IMR-90 (cell line): Measurements from ENCODE around the gene RER1. TPM values are rescaled to one million over a fixed set of nuclear protein-coding genes. Genes with fewer than 3 reads are reported as not detected.

Experiments
- ATAC-seq: fragments of 200-7000 bp; cut with Tn5 transposase; 2 replicates; pipeline ENCODE4 v1.9.1; 2020; ENCODE audit warnings: low read depth, mild to moderate bottlenecking, moderate library complexity
- BruUV-seq: library from RNA; stranded (reverse); fragments of 400-500 nt; replicated peaks from 2 replicates; lab custom pipeline; 2021; lab: Mats Ljungman, UMichigan
- CTCF ChIA-PET: fragments of 300-600 bp; formaldehyde crosslinking; extraction: SDS; loops from one replicate; lab custom pipeline; 2021; ENCODE audit warnings: antibody characterized with exemption; lab: Yijun Ruan, JAX
- POLR2A ChIA-PET: fragments of 300-600 bp; sonication (Branson Sonifier 250); formaldehyde crosslinking; loops from one replicate; lab custom pipeline; 2022; ENCODE audit warnings: antibody characterized with exemption; ENCODE audit not compliant: unreplicated experiment; lab: Charles Lee
- DNase-seq: peaks from one replicate; pipeline ENCODE4 v3.0.0; 2013
- H2AFZ ChIP-seq: replicated peaks from 2 replicates; pipeline ENCODE3; 2013; ENCODE audit warnings: low read length, mild to moderate bottlenecking; ENCODE audit not compliant: poor library complexity
- H2AK5ac ChIP-seq: 2 replicates; pipeline ENCODE4 v1.6.1; 2013; ENCODE audit warnings: low read depth, low read length, inconsistent platforms
- H2AK9ac ChIP-seq: replicated peaks from 2 replicates; pipeline ENCODE3; 2013; ENCODE audit warnings: mild to moderate bottlenecking, low read depth, low read length, moderate library complexity; ENCODE audit not compliant: poor library complexity
- H2BK120ac ChIP-seq: 2 replicates; pipeline ENCODE4 v1.6.1; 2013; ENCODE audit warnings: low read depth, low read length, inconsistent platforms
- H2BK15ac ChIP-seq: 3 replicates; pipeline ENCODE4 v1.6.1; 2013; ENCODE audit warnings: low read depth, low read length, inconsistent platforms
- H2BK20ac ChIP-seq: 2 replicates; pipeline ENCODE4 v1.6.1; 2013; ENCODE audit warnings: low read depth, mild to moderate bottlenecking, inconsistent platforms, low read length, moderate library complexity
- H2BK5ac ChIP-seq: 2 replicates; pipeline ENCODE4 v1.6.1; 2013; ENCODE audit warnings: mild to moderate bottlenecking, low read depth, low read length, inconsistent platforms; ENCODE audit not compliant: poor library complexity, severe bottlenecking
- H3K14ac ChIP-seq: replicated peaks from 2 replicates; pipeline ENCODE4 v1.6.1; 2013; ENCODE audit warnings: low read depth, low read length, inconsistent platforms
- H3K18ac ChIP-seq: 2 replicates; pipeline ENCODE4 v1.6.1; 2013; ENCODE audit warnings: low read depth, low read length, control low read depth
- H3K23ac ChIP-seq: 2 replicates; pipeline ENCODE4 v1.6.1; 2013; ENCODE audit warnings: low read depth, low read length, inconsistent platforms
- H3K27ac ChIP-seq: 2 replicates; pipeline ENCODE4 v1.5.1; 2013; ENCODE audit warnings: mild to moderate bottlenecking, control low read depth, low read length; ENCODE audit not compliant: insufficient read depth
- H3K27me3 ChIP-seq: 2 replicates; pipeline ENCODE4 v1.6.1; 2013; ENCODE audit warnings: low read length; ENCODE audit not compliant: control insufficient read depth, insufficient read depth
- H3K36me3 ChIP-seq: 2 replicates; pipeline ENCODE4 v1.6.1; 2013; ENCODE audit warnings: low read length, mixed read lengths; ENCODE audit not compliant: control insufficient read depth, insufficient read depth
- H3K4ac ChIP-seq: 2 replicates; pipeline ENCODE4 v1.6.1; 2013; ENCODE audit warnings: low read depth, low read length, inconsistent platforms
- H3K4me1 ChIP-seq: 2 replicates; pipeline ENCODE4 v1.6.1; 2013; ENCODE audit warnings: low read length, mixed read lengths; ENCODE audit not compliant: control insufficient read depth, insufficient read depth
- H3K4me2 ChIP-seq: 2 replicates; pipeline ENCODE4 v1.6.1; 2013; ENCODE audit warnings: low read depth, mild to moderate bottlenecking, control low read depth, low read length, moderate library complexity
- H3K4me3 ChIP-seq: 2 replicates; pipeline ENCODE4 v1.5.1; 2013; ENCODE audit warnings: low read depth, mild to moderate bottlenecking, control low read depth, low read length, moderate library complexity; ENCODE audit not compliant: insufficient read depth
- H3K56ac ChIP-seq: 2 replicates; pipeline ENCODE4 v1.6.1; 2013; ENCODE audit warnings: low read length, inconsistent platforms; ENCODE audit not compliant: insufficient read depth; ENCODE audit errors: extremely low read depth
- H3K79me1 ChIP-seq, 2 experiments: 2 replicates each; pipeline ENCODE4 v1.6.1; 2013; ENCODE audit warnings: low read length in 2 of 2, inconsistent platforms in 1 of 2, low read depth in 1 of 2
- H3K9ac ChIP-seq: 2 replicates; pipeline ENCODE4 v1.6.1; 2013; ENCODE audit warnings: low read depth, low read length, control low read depth
- H3K9me1 ChIP-seq: 2 replicates; pipeline ENCODE4 v1.6.1; 2013; ENCODE audit warnings: low read length, inconsistent platforms; ENCODE audit not compliant: insufficient read depth
- H3K9me3 ChIP-seq: 2 replicates; pipeline ENCODE4 v1.6.1; 2013; ENCODE audit warnings: low read length; ENCODE audit not compliant: control insufficient read depth, insufficient read depth
- H4K20me1 ChIP-seq: 2 replicates; pipeline ENCODE4 v1.6.1; 2013; ENCODE audit warnings: low read length, inconsistent platforms; ENCODE audit not compliant: insufficient read depth
- H4K5ac ChIP-seq: 2 replicates; pipeline ENCODE4 v1.6.1; 2013; ENCODE audit warnings: mild to moderate bottlenecking, low read depth, low read length, control low read depth
- H4K8ac ChIP-seq, 2 experiments: 2 replicates each; pipeline ENCODE4 v1.6.1; 2013; ENCODE audit warnings: low read depth in 2 of 2, low read length in 2 of 2, control low read depth in 1 of 2, inconsistent platforms in 1 of 2
- H4K91ac ChIP-seq: 2 replicates; pipeline ENCODE4 v1.6.1; 2013; ENCODE audit warnings: low read depth, low read length, inconsistent platforms; ENCODE audit not compliant: insufficient read depth
- BHLHE40 ChIP-seq: fragments of 150-350 bp; IDR thresholded peaks from 2 replicates; pipeline ENCODE4 v1.6.1; 2016; ENCODE audit warnings: mild to moderate bottlenecking, low read depth, low read length
- CEBPB ChIP-seq: IDR thresholded peaks from 2 replicates; pipeline ENCODE4 v1.6.1; 2012; ENCODE audit warnings: low read depth, low read length, improper control_type of control experiment
- CTCF ChIP-seq: conservative IDR thresholded peaks from 2 replicates; pipeline ENCODE4 v1.5.1; 2012; ENCODE audit warnings: mild to moderate bottlenecking, low read depth, low read length, improper control_type of control experiment
- ELK1 ChIP-seq: fragments of 150-350 bp; IDR thresholded peaks from 2 replicates; pipeline ENCODE4 v1.6.1; 2016; ENCODE audit warnings: low read depth, mild to moderate bottlenecking, low read length, moderate library complexity, borderline replicate concordance
- FOS ChIP-seq: fragments of 150-350 bp; IDR thresholded peaks from 2 replicates; pipeline ENCODE4 v1.6.1; 2016; ENCODE audit warnings: low read depth, low read length
- MAFK ChIP-seq: IDR thresholded peaks from 2 replicates; pipeline ENCODE4 v1.6.1; 2012; ENCODE audit warnings: low read depth, low read length, improper control_type of control experiment
- MAZ ChIP-seq: IDR thresholded peaks from 2 replicates; pipeline ENCODE4 v1.6.1; 2012; ENCODE audit warnings: low read depth, mild to moderate bottlenecking, low read length, improper control_type of control experiment, moderate library complexity, borderline replicate concordance
- MXI1 ChIP-seq: IDR thresholded peaks from 2 replicates; pipeline ENCODE4 v1.6.1; 2012; ENCODE audit warnings: low read depth, mild to moderate bottlenecking, low read length, moderate library complexity, borderline replicate concordance
- NFE2L2 ChIP-seq: fragments of 150-350 bp; IDR thresholded peaks from 2 replicates; pipeline ENCODE4 v1.6.1; 2016; ENCODE audit warnings: low read depth, mild to moderate bottlenecking, low read length
- POLR2A ChIP-seq: IDR thresholded peaks from 2 replicates; pipeline ENCODE4 v1.6.1; 2012; ENCODE audit warnings: mild to moderate bottlenecking, low read depth, low read length
- RAD21 ChIP-seq: IDR thresholded peaks from 2 replicates; pipeline ENCODE4 v1.6.1; 2012; ENCODE audit warnings: low read length, improper control_type of control experiment
- RCOR1 ChIP-seq: IDR thresholded peaks from 2 replicates; pipeline ENCODE4 v1.6.1; 2012; ENCODE audit warnings: mild to moderate bottlenecking, low read length, improper control_type of control experiment; ENCODE audit not compliant: insufficient replicate concordance
- RFX5 ChIP-seq: IDR thresholded peaks from 2 replicates; pipeline ENCODE4 v1.8.0; 2012; ENCODE audit warnings: low read depth, mild to moderate bottlenecking, low read length, moderate library complexity
- SMC3 ChIP-seq: fragments of 150-350 bp; IDR thresholded peaks from 2 replicates; pipeline ENCODE4 v1.6.1; 2016; ENCODE audit warnings: low read depth, mild to moderate bottlenecking, antibody characterized with exemption, low read length, moderate library complexity
- USF2 ChIP-seq: fragments of 150-350 bp; IDR thresholded peaks from 2 replicates; pipeline ENCODE4 v1.6.1; 2017; ENCODE audit warnings: mild to moderate bottlenecking, antibody characterized with exemption, low read length, low read depth
- WGBS, 2 experiments: methylation state at CpG; one replicate each; pipeline versions ENCODE4 v1.1.5 to v1.1.7; 2013; ENCODE audit warnings: missing lambda C conversion rate in 2 of 2; ENCODE audit not compliant: insufficient read length in 1 of 2; ENCODE audit errors: extremely low coverage in 2 of 2; 5-methylcytosine and 5-hydroxymethylcytosine counted together
- dilution Hi-C: fragments of 300-500 bp; cut with HindIII; formaldehyde crosslinking; loops from one replicate; pipeline ENCODE4 v1.14.3; 2018; ENCODE audit warnings: low sequenced_read_pairs; ENCODE audit not compliant: unreplicated experiment
- in situ Hi-C: fragments of 300-500 bp; cut with MboI; formaldehyde crosslinking; loops from 3 replicates; pipeline ENCODE4 v1.14.3; 2019; ENCODE audit warnings: low sequenced_read_pairs, inconsistent platforms, mixed read lengths
- intact Hi-C: fragments of 100-400 bp; cut with micrococcal nuclease; formaldehyde crosslinking; loops from 2 replicates; pipeline ENCODE4 v1.10.0; 2022
- polyA plus RNA-seq, 3 experiments: library from polyadenylated mRNA; depleted of rRNA; stranded (reverse); fragments of >200 nt; gene quantifications; 2 replicates each; pipeline ENCODE4 v1.2.3, GENCODE V29; 2012; ENCODE audit warnings: low replicate concordance in 1 of 3
- total RNA-seq: library from RNA; depleted of rRNA; stranded (reverse); fragments of >200 nt; gene quantifications from 2 replicates; pipeline ENCODE4 v1.2.3, GENCODE V29; 2012

Gene RER1
- total and polyA plus RNA-seq, 2 of the 4 experiments (the other 2 are of a cell fraction) = 47.1 to 240 TPM

- Histone ChIP-seq H2BK20ac (no peak overlapping the region), H2AFZ (no peak overlapping the region), H4K20me1 (peaks cover 56% of the 10 kb centered on the region), H2BK15ac (no peak overlapping the region), H3K9me1 (no peaks in the 10 kb centered on the region; the same call in 1 of the 2 replicates), H4K8ac (no peak overlapping the region), H3K9me3 (no peaks in the 10 kb centered on the region), H2BK5ac (no peak overlapping the region), H3K4me2 (no peak overlapping the region), H3K79me1 (peaks cover 28 to 72% of the 10 kb centered on the region in 2 experiments), H2AK5ac (no peak overlapping the region), H3K27me3 (no peaks in the 10 kb centered on the region), H3K36me3 (peaks cover 85% of the 10 kb centered on the region), H3K4me3 (no peak overlapping the region), H2BK120ac (no peak overlapping the region), H3K4ac (no peak overlapping the region), H3K56ac (no peak overlapping the region), H3K18ac (no peak overlapping the region), H3K27ac (no peak overlapping the region), H3K9ac (no peak overlapping the region), H4K91ac (no peak overlapping the region), H3K4me1 (no peaks in the 10 kb centered on the region), H3K23ac (no peak overlapping the region), H4K5ac (no peak overlapping the region), H2AK9ac (no peak overlapping the region), H3K14ac (no peak overlapping the region)
- POLR2A ChIA-PET = no interaction called here
- WGBS, 2 experiments = no CpG with 5 or more reads among the region's 22 CpGs
- BruUV-seq = no TSS peak
- CTCF ChIA-PET = no interaction called here
- in situ Hi-C loops (loop anchor here (25.0 kb wide), 1 partner anchor 912 kb away; no protein-coding TSS in a partner anchor), intact Hi-C loops (no loop called here), dilution Hi-C loops (no loop called here)
- DNase-seq (no peak), ATAC-seq (no peak)
- TF ChIP-seq FOS (no peak), RFX5 (no peak), CEBPB (no peak), BHLHE40 (no peak), CTCF (no peak), POLR2A (no peak), SMC3 (no peak), NFE2L2 (no peak), USF2 (no peak), RAD21 (no peak), ELK1 (no peak), MAFK (no peak), RCOR1 (no peak), MAZ (no peak), MXI1 (no peak)
These were observed 8.4 kb downstream of the RER1 start for GRCh38 chr1:2399890-2400575.
